Globus pallidus (tissue), 1 donor: Measurements from ENCODE around the gene DPF3.

ENCODE experiments used
- DNase-seq: peaks from one replicate; pipeline ENCODE4 v3.0.0-alpha.2; 2015; ENCODE audit warnings: low spot score

Gene DPF3

GRCh38 chr14:72597252-72598233 is 296.4 kb downstream of the DPF3 start:
- DNase-seq: no peak

- no peak for DNase-seq
Measured at GRCh38 chr14:72595152-72595862, 298.6 kb downstream of the DPF3 start.

GRCh38 chr14:72594099-72594901 is 299.6 kb downstream of the DPF3 start:
- no peak for DNase-seq

- DNase-seq: no peak
Measured at GRCh38 chr14:72591391-72591790, 302.5 kb downstream of the DPF3 start.

GRCh38 chr14:72590577-72590976 is 303.3 kb downstream of the DPF3 start:
- no peak for DNase-seq

- DNase-seq: no peak
Measured at GRCh38 chr14:72589652-72590051, 304.2 kb downstream of the DPF3 start.

GRCh38 chr14:72588521-72588920 is 305.4 kb downstream of the DPF3 start:
- no peak for DNase-seq

GRCh38 chr14:72583316-72584272 is 310.3 kb downstream of the DPF3 start:
- DNase-seq: no peak

GRCh38 chr14:72582582-72582981 is 311.3 kb downstream of the DPF3 start:
- no peak for DNase-seq

- no peak for DNase-seq
Measured at GRCh38 chr14:72578514-72578913, 315.4 kb downstream of the DPF3 start.

- no peak for DNase-seq
Measured at GRCh38 chr14:72577521-72577920, 316.4 kb downstream of the DPF3 start.

- no peak for DNase-seq
Measured at GRCh38 chr14:72576258-72576657, 317.6 kb downstream of the DPF3 start.

GRCh38 chr14:72574715-72575114 is 319.2 kb downstream of the DPF3 start:
- DNase-seq: no peak

- DNase-seq: no peak
Measured at GRCh38 chr14:72573725-72574417, 320.0 kb downstream of the DPF3 start.
